Prostate gland (tissue), 2 donors: ENCODE measurements around the gene CEP63. TPM values are rescaled to one million over a fixed set of nuclear protein-coding genes. Genes with fewer than 3 reads are reported as not detected.

ENCODE experiments used
- DNase-seq: peaks from one replicate; pipeline ENCODE4 v3.0.0-alpha.2; 2019; ENCODE audit warnings: low spot score
- H3K27ac ChIP-seq, 2 donors: fragments of 200-600 bp; sonication (generic); 2 replicates each; pipeline ENCODE4 v1.5.1; 2017 to 2019
- H3K27me3 ChIP-seq: fragments of 200-600 bp; sonication (generic); replicated peaks from 2 replicates; pipeline ENCODE4 v1.5.1; 2019; ENCODE audit not compliant: insufficient read depth
- H3K36me3 ChIP-seq, 2 donors: fragments of 200-600 bp; sonication (generic); 1 replicate in 1 of 2; 2 replicates in 1 of 2; pipeline versions ENCODE4 v1.5.1 to v1.8.1; 2017 to 2019
- H3K4me1 ChIP-seq: fragments of 200-600 bp; sonication (generic); replicated peaks from 2 replicates; pipeline ENCODE4 v1.5.1; 2019
- H3K4me3 ChIP-seq, 2 donors: fragments of 200-600 bp; sonication (generic); 2 replicates each; pipeline ENCODE4 v1.5.1; 2017 to 2019
- H3K9me3 ChIP-seq: fragments of 200-600 bp; sonication (generic); 2 replicates; pipeline ENCODE4 v1.5.1; 2017
- CTCF ChIP-seq, 4 experiments: fragments of 200-600 bp in 2 of 4; fragments of 450-650 bp in 2 of 4; sonication (generic) in 2 of 4; IDR thresholded peaks; 1 replicate in 3 of 4; 2 replicates in 1 of 4; pipeline ENCODE4 v1.5.1; 2016 to 2019; ENCODE audit warnings: antibody characterized with exemption in 4 of 4, mild to moderate bottlenecking in 2 of 4, moderate library complexity in 2 of 4
- POLR2A ChIP-seq: fragments of 450-650 bp; IDR thresholded peaks from one replicate; pipeline ENCODE4 v1.6.1; 2016; ENCODE audit warnings: antibody characterized with exemption, mild to moderate bottlenecking
- POLR2AphosphoS5 ChIP-seq: sonication (generic); formaldehyde crosslinking; IDR thresholded peaks from one replicate; pipeline ENCODE4 v1.6.1; 2017; ENCODE audit warnings: antibody characterized with exemption
- whole genome bisulfite sequencing: methylation state at CpG from one replicate; pipeline ENCODE4 v1.1.5; 2018; 5-methylcytosine and 5-hydroxymethylcytosine counted together
- intact Hi-C: fragments of 100-400 bp; cut with DNase I; formaldehyde crosslinking; loops from one replicate; pipeline ENCODE4 v1.14.2; 2022
- total RNA-seq, 2 donors: library from RNA; depleted of rRNA; stranded (reverse); fragments of >200 nt; gene quantifications; one replicate each; pipeline ENCODE4 v1.1.0, GENCODE V29; 2016

CEP63 gene
- total RNA-seq, 2 donors from 2014 or later = 35.2 to 60.1 TPM

DNA sequence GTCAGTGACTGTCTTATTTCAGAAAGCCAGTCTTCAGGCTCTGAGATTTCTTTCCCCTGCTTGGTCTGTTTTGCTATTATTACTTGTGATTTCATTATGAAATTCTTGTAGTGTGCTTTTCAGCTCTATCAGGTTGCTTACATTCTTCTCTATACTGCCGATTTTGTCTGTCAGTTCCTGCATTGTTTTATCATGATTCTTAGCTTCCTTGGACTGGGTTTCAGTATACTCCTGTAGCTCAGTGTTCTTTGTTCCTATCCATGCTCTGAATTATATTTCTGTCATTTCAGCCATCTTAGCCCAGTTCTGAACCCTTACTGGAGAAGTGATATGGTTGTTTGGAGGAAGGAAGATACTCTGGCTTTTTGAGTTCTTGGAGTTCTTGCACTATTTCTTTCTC, 40.5 kb downstream of the CEP63 start:
- 93% methylated on average over 1 of the region's 1 CpG for WGBS
- no peaks in the 10 kb centered on the region for H3K36me3 ChIP-seq
- H3K27ac ChIP-seq = no peak overlapping the region
- intact Hi-C loops = no loop called here
- no peaks in the 10 kb centered on the region for H3K9me3 ChIP-seq
- H3K4me1 ChIP-seq = no peaks in the 10 kb centered on the region
- TF ChIP-seq POLR2AphosphoS5 = no peak
- no peak for TF ChIP-seq POLR2A
- no peak for TF ChIP-seq CTCF (IDR thresholded peaks at IDR 0.05)
- no peak overlapping the region for H3K4me3 ChIP-seq
- no peaks in the 10 kb centered on the region for H3K27me3 ChIP-seq
- no peak for DNase-seq

DNA sequence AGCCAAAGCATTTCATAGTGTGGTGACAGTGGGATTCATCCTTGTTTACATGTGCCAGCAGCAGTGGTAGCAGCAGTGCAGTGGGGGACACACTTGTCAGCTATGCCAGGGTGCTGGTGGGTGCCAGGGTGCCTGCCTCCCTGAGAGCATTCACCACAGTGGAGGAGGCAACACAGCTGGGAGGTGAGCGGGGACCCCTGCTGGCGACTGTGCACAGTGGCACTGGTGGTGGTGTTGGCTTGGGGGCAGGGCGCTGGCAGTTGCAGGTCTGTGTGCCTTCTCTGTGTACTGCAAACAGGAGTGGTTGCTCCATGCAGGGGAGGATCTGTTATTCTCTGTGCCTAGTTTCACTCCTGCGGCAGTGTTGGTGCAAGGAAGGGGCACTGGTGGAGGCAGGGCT, 41.2 kb downstream of the CEP63 start:
- TF ChIP-seq POLR2AphosphoS5 (no peak), CTCF (IDR thresholded peaks at IDR 0.05) (no peak), POLR2A (no peak)
- Histone ChIP-seq H3K4me3 (no peak overlapping the region), H3K9me3 (no peaks in the 10 kb centered on the region), H3K27ac (no peak overlapping the region), H3K36me3 (no peaks in the 10 kb centered on the region), H3K27me3 (no peaks in the 10 kb centered on the region), H3K4me1 (no peaks in the 10 kb centered on the region)
- DNase-seq = no peak
- intact Hi-C loops = no loop called here
- 98% methylated on average over 4 of the region's 4 CpGs for WGBS

DNA sequence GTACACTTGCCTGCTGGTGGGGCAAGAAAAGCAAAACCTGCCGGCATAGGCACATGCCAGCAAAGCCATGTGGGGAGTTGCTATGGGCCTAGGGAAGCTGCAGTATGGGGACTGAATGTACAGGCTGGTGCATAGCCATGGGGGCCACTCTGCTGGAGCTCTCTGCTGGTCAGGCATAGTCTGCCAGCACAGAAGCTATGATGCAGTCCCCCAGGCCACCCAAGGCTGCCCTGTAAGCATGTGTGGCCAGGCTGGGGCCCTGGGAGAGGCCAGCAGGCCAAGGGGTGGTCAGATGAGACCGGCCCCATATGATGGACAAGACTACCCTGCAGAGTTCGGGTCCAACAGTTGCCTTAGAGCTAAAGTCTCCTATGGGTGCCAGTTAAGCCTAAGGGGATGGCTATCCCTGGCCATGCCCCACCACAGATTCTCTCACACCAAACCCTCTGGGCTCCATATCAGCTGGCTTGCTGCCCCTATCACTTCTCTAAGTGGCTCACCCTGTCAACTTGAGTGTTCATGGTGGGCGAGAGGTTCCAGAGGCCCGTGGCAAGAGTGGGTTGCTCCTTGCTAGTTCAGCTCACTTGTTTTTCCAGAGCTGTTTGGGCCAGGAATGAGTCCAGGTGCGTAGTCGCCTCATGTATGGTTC, 41.8 kb downstream of the CEP63 start:
- Histone ChIP-seq H3K4me1 (no peaks in the 10 kb centered on the region), H3K27ac (no peak overlapping the region), H3K4me3 (no peak overlapping the region), H3K36me3 (no peaks in the 10 kb centered on the region), H3K27me3 (no peaks in the 10 kb centered on the region), H3K9me3 (no peaks in the 10 kb centered on the region)
- DNase-seq = no peak
- intact Hi-C loops = no loop called here
- no peak for TF ChIP-seq CTCF (IDR thresholded peaks at IDR 0.05)
- no peak for TF ChIP-seq POLR2A
- TF ChIP-seq POLR2AphosphoS5 = no peak
- WGBS = 99% methylated on average over 7 of the region's 7 CpGs

DNA sequence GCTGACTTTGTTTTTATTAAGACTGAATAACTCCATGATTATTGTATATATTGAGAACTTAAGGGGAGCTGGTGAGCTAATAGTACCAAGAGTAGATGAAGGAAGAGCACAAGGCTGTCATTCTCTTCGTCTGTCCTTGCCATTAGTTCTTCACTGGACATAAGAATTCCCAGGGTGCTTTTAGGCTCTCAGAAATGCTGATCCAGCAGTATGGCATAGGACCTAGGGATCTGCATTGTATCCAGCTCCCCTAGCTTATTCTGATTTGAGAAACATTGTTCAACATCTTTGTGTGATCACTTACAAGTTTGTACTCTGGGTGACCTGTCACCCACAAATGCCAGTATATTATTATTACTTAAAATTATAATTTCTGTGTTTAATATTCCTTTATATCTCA, 47.6 kb downstream of the CEP63 start:
- no peak overlapping the region for H3K27ac ChIP-seq
- no peaks in the 10 kb centered on the region for H3K9me3 ChIP-seq
- no peaks in the 10 kb centered on the region for H3K36me3 ChIP-seq
- DNase-seq = no peak
- H3K4me3 ChIP-seq = no peak overlapping the region
- intact Hi-C loops = no loop called here
- H3K27me3 ChIP-seq = no peaks in the 10 kb centered on the region
- H3K4me1 ChIP-seq = no peaks in the 10 kb centered on the region
- WGBS = 95% methylated on average over 1 of the region's 1 CpG
- TF ChIP-seq POLR2A (no peak), POLR2AphosphoS5 (no peak)

DNA sequence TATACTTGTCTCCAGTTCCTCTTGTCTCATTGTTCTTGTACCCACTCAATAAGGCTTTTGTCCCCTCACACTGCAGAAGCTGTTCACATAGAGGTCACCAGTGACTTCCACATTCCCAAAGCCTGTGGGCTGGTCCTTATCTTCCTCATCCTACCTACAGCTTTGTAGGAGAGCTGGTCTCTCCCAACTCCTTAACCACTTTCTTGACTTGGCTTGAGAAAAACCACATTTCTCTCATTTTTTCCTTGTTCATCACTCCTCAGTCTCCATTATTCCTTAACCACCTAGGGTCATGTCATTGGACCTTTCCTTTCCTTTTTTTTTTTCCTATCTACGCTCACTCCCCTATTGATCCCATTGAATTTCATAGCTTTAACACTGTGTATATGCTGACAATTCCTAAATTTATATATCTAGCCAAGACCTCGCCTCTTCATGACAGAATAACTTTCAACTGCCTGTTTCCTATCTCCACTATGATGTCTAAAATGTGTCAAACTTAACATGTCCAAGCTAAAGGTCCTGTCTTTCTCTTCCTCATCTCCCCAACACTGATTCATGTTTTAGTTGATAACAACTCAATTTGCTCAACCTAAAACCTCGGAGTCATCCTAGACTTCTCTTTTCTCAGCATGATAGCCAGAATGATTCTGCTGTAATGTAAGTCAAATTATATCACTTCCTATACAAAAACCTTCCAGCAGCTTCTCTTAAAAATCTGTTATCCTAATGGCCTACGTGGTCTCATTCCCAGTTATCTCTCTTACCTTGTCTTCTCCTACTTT, 49.5 kb downstream of the CEP63 start:
- Histone ChIP-seq H3K36me3 (no peaks in the 10 kb centered on the region), H3K27ac (no peak overlapping the region), H3K4me3 (no peak overlapping the region), H3K4me1 (no peaks in the 10 kb centered on the region), H3K9me3 (no peaks in the 10 kb centered on the region), H3K27me3 (no peaks in the 10 kb centered on the region)
- no peak for DNase-seq
- TF ChIP-seq CTCF (IDR thresholded peaks at IDR 0.05) (no peak), POLR2A (no peak), POLR2AphosphoS5 (no peak)
- intact Hi-C loops = no loop called here
- 93% methylated on average over 4 of the region's 4 CpGs for WGBS
